Measurements from ENCODE around the gene LIN28A.

DNA sequence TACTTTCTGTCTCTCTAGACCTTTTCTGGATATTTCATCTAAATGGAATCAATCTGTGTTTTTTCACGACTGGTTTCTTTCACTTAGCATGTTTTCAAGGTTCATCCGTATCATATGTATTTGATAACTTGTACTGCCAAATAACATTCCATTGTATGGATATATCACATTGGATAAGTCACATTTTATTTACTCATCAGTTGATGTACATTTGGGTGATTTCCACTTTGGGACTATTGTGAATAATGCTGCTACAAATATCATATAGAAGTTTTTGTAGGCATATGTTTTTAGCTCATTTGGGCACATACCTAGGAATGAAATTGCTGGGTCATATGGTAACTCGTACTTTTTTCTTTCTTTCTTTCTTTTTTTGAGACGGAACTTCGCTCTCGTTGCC, 68.4 kb downstream of the LIN28A start:
- TF ChIP-seq POLR2A (IDR thresholded peaks at IDR 0.05), result no peak
- TF ChIP-seq, protein P1, sequence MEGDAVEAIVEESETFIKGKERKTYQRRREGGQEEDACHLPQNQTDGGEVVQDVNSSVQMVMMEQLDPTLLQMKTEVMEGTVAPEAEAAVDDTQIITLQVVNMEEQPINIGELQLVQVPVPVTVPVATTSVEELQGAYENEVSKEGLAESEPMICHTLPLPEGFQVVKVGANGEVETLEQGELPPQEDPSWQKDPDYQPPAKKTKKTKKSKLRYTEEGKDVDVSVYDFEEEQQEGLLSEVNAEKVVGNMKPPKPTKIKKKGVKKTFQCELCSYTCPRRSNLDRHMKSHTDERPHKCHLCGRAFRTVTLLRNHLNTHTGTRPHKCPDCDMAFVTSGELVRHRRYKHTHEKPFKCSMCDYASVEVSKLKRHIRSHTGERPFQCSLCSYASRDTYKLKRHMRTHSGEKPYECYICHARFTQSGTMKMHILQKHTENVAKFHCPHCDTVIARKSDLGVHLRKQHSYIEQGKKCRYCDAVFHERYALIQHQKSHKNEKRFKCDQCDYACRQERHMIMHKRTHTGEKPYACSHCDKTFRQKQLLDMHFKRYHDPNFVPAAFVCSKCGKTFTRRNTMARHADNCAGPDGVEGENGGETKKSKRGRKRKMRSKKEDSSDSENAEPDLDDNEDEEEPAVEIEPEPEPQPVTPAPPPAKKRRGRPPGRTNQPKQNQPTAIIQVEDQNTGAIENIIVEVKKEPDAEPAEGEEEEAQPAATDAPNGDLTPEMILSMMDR (IDR thresholded peaks at IDR 0.05), result no peak

Data from uterus (tissue), 2 donors.